Activated naive CD8-positive, alpha-beta T cell treated with anti-CD3 and anti-CD28 coated beads, Interleukin-2, amount 50 U/mL, for 16 hours (primary cell): ENCODE results near the gene PCDHA7.
"Not testable (repeated sequence)": the region's sequence is repeated elsewhere in the genome, so short reads cannot be mapped to it uniquely, and the experiment has no call there.

ENCODE experiments used
- DNase-seq: peaks from one replicate; pipeline ENCODE4 v3.0.0-alpha.2; 2020; ENCODE audit warnings: low read depth, low spot score

Gene PCDHA7

GRCh38 chr5:140833993-140834392, at the start of gene PCDHA7:
PCDHA7 (plus strand) TSS chr5:140834269; CDS start chr5:140834384, 115 bp downstream.
- no peak for DNase-seq

- DNase-seq = no peak
Measured at GRCh38 chr5:140785905-140786686, 48.0 kb upstream of the PCDHA7 start, which contains the start of gene PCDHA1. PCDHA1 (plus strand) TSS chr5:140786140.

GRCh38 chr5:140787422-140787821, 46.6 kb upstream of the PCDHA7 start:
- not testable (repeated sequence) for DNase-seq

- not testable (repeated sequence) for DNase-seq
Measured at GRCh38 chr5:140787849-140788504, 46.1 kb upstream of the PCDHA7 start.

- no peak for DNase-seq
Measured at GRCh38 chr5:140791089-140791488, 43.0 kb upstream of the PCDHA7 start.

- no peak for DNase-seq
Measured at GRCh38 chr5:140794595-140795258, 39.3 kb upstream of the PCDHA7 start, which contains the start of gene PCDHA2. PCDHA2 (plus strand) TSS chr5:140794852.

- DNase-seq = no peak
Measured at GRCh38 chr5:140795259-140795641, 38.8 kb upstream of the PCDHA7 start.

- not testable (repeated sequence) for DNase-seq
Measured at GRCh38 chr5:140796072-140796717, 37.9 kb upstream of the PCDHA7 start.

- DNase-seq = no peak
Measured at GRCh38 chr5:140796718-140797095, 37.4 kb upstream of the PCDHA7 start.

GRCh38 chr5:140800816-140801493, 33.1 kb upstream of the PCDHA7 start, which contains the start of gene PCDHA3:
PCDHA3 (plus strand) TSS chr5:140801057.
- DNase-seq = no peak

GRCh38 chr5:140801494-140801841, 32.6 kb upstream of the PCDHA7 start:
- DNase-seq = no peak

GRCh38 chr5:140802381-140802780, 31.7 kb upstream of the PCDHA7 start:
- not testable (repeated sequence) for DNase-seq

- no peak for DNase-seq
Measured at GRCh38 chr5:140802781-140803271, 31.2 kb upstream of the PCDHA7 start.

- DNase-seq = no peak
Measured at GRCh38 chr5:140806834-140807775, 27.0 kb upstream of the PCDHA7 start, which contains the start of gene PCDHA4. PCDHA4 (plus strand) TSS chr5:140807068.

- not testable (repeated sequence) for DNase-seq
Measured at GRCh38 chr5:140808241-140808888, 25.7 kb upstream of the PCDHA7 start.

GRCh38 chr5:140808889-140809291, 25.2 kb upstream of the PCDHA7 start:
- DNase-seq = no peak

GRCh38 chr5:140821375-140822280, 12.4 kb upstream of the PCDHA7 start, which contains the start of gene PCDHA5:
PCDHA5 (plus strand) TSS chr5:140821613.
- no peak for DNase-seq

GRCh38 chr5:140822281-140822629, 11.8 kb upstream of the PCDHA7 start:
- DNase-seq = no peak
